SK-MEL-5 (cell line): ENCODE data around the gene INPP4A. TPM values are rescaled to one million over a fixed set of nuclear protein-coding genes. Genes with fewer than 3 reads are reported as not detected.
A peak's percentile ranks its signal among the peaks of the same experiment; 100 is the strongest.

ENCODE experiments used
- DNase-seq: peaks from one replicate; pipeline ENCODE4 v3.0.0-alpha.2; 2016; ENCODE audit warnings: low read depth, low spot score
- in situ Hi-C: cut with HindIII; loops from 2 replicates; pipeline ENCODE4 v1.10.0; 2016; ENCODE audit warnings: low sequenced_read_pairs, high pct_unique_total_duplicates, low pct_unique_long_range_greater_than_20kb
- total RNA-seq: library from RNA; depleted of rRNA; stranded (reverse); fragments of >200 nt; shearing (Covaris generic); gene quantifications from 2 replicates; pipeline ENCODE4 v1.2.3, GENCODE V29; 2014

Gene INPP4A
- total RNA-seq, 1 experiment from 2014 or later = 10.9 TPM

DNA sequence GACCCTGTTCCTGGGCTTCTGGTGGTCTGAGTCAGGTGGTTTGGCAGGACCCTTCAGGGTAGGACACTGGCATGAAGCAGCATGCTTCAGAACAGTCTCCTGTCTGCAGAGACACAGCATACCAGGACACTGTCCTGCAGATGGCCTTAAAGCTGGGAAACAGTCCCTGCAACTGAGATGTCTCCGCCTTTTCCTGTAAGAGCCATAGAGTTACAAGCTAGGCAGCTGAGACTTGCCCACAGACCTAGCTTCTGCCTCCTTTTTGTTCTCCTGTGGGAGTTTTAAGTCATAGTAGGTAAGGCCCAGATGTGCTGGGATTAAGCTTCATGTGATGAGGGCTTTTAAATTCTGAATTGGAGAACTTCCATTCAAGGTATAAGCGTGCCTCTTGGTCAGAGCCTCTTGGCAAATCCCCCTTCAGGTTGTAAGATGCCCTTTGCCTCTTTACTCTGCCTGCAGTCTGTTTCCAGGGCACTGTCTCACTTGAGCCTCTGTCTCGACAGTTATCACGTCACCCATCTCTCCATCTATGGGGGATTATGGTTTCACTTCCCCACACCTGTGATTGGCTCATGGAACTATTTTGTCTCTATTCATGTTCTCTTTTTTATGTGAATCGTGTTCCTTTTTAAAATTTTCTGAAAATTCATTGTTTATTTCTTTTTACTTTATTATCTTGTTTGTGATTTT lies 111.8 kb downstream of the INPP4A start:
- in situ Hi-C loops = no loop called here
- DNase-seq = no peak

DNA sequence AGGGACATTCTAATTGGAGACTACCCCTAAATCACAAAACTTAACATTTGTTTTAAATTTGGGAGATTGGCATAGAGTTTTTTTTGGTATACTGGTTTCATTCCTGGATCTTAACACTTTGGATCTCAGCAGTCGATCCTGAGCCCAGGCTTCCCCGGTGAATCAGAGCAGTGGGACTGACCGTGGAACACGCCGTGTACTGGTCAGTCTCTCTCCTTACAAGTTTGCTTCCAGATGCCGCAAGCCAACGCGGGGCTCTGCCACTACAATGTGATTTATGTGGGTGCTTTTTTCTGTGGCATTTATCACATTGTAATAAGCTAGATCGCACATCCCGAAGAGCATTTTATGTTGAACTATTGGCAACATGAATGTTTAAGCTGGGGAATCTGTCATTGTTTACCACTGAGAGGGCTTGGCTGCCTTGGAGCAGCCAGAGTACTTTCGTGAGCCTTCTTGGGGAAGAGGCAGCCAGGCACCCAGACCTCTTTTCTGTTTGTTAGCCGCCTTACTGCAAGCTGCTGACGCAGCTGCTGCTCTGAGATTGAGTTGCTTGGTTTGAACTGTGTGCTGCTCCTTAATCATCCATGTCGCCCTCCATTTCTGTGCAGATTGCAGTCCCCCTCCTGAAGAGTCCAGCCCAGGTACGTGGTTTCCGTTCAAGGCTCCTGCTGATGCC lies 114.3 kb downstream of the INPP4A start:
- in situ Hi-C loops = no loop called here
- no peak for DNase-seq

DNA sequence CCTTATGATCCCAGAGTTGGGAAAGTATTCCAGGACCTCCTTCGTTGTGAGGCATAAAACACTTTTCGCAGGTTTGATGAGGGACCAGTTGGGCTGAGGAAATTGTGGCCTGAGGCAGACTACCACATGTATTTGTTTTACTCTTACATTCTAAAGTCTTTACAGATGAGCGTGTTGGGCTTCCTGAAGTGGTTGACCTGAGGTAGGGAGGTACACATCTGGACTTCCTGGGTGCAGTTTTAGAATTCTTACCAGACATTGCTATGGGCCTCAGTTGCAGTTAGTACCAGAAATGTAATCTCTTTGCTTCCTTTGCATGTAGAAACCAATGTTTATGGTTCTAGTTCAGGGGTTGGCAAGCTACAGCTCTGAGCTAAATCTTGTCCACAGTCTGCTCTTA lies 114.9 kb downstream of the INPP4A start:
- in situ Hi-C loops = no loop called here
- DNase-seq = no peak

DNA sequence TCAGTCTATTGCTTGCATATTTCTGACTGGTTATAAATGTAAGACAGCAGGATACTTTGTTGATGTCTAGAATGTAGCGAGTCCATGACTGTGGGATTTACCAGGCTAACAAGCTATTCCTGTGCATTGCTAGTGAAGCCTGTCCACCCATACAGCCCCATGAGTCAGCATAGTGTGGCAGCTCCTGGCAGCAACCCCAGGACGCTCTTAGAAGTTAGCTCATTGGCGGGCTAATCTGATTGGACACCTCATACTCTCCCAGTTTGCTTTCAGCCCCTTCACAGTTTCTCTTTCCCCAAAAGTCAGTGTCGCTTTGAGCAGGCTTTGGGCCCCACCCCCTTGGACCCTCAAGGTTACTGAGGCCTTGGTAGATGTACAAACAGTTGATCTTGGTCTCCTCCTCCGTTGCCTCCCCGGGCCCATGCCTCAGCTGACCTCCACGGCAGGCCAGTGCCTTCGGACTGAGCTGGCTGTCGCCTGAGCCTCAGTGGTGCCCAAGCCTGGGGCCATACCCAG lies 115.7 kb downstream of the INPP4A start:
- DNase-seq = no peak
- in situ Hi-C loops = no loop called here

DNA sequence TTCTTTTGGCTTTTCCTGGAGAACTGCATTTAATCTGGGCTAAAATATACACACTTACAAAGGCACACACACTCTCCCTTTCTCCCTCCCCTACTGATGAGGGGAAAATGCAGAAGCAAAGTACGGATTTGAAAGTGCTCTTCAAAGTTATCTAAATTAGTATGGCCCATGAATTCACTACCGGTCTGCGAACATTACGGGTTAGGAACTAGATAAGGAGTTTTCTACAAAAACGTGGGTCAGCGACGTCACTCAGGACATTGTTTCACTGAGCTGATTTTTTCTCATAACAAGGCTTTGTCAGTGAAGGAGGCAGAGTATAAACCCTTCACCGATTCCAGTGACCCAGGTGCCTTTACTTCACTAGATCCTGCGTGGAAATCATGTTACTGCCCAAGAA lies 116.4 kb downstream of the INPP4A start:
- in situ Hi-C loops = no loop called here
- no peak for DNase-seq

DNA sequence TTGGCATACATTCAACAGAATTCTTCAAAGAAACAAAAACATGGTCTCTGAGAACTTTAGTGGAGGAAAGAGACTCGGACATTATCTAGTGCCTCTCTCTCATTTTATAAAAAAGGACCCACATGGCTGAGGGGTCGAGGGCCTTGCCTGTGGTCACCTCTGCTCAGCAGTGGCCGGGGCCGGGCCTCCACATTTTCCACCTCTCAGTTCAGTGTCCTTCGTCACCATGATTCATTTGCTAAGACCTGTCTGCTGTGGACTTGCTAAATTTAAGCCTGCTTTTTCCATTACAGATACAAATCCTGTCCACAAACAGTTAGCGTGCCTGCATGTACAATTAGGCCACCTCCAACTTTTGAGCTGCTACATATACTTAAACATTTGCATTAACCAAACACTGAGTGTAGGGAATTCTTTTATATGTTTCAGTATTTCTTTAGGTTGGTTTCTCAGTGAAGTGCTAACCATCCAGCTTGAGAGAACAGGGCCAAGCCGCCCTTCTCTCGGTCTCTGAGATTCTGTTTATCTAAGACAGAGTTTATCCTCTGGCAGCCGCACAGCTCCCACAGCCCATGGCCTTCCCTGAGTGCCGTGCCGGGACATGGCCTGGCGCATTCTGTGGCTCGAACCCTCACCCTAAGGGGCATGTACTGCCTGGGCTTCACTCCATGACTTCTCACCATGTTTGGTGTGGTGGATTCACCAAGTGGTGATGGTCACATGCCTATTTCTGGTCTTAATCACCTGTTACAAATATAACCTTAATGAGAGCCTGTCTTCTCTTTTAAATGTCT lies 117.4 kb downstream of the INPP4A start:
- in situ Hi-C loops = no loop called here
- no peak for DNase-seq

DNA sequence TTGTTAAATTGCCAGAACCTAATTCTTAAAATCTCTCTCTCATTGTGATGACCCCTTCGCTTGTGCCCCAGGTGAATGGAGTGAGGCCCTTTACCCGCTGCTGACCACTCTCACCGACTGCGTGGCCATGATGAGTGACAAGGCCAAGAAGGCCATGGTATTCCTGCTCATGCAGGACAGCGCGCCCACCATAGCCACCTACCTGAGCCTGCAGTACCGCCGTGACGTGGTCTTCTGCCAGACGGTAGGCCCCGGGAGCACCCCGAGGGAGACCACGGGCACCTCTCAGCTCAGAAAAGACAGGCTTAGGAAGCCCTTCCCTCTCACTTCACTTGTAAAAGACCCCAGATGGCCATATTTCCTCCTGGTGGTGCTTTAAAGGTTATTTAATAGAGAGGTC lies 118.7 kb downstream of the INPP4A start:
- in situ Hi-C loops = no loop called here

DNA sequence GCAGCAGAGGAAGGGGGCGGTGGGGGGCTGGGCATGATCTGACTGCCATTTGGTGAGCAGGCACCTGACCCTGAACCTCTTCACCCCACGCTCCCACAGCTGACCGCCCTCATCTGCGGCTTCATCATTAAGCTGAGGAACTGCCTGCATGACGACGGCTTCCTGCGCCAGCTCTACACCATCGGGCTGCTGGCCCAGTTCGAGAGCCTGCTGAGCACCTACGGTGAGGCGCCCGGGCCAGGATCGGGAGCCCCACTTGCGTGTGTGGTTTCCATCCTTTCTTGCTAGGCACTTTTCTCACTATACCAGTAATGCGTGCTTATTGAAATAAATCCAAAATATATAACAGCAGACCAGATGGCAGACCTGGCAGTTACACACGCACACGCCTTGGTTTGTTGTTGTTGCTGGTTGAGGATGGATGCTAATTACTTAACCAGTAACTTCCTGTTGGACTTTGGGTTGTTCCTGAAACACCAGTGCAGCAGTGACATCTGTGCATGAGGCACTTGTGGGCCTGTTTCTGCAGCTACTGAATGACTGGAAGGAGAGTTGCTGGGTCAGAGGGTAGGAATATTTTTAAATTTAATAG lies 120.0 kb downstream of the INPP4A start:
- DNase-seq = no peak
- in situ Hi-C loops = no loop called here

More for the DNA sequence above, 118.7 kb downstream of the INPP4A start:
- no peak for DNase-seq

DNA sequence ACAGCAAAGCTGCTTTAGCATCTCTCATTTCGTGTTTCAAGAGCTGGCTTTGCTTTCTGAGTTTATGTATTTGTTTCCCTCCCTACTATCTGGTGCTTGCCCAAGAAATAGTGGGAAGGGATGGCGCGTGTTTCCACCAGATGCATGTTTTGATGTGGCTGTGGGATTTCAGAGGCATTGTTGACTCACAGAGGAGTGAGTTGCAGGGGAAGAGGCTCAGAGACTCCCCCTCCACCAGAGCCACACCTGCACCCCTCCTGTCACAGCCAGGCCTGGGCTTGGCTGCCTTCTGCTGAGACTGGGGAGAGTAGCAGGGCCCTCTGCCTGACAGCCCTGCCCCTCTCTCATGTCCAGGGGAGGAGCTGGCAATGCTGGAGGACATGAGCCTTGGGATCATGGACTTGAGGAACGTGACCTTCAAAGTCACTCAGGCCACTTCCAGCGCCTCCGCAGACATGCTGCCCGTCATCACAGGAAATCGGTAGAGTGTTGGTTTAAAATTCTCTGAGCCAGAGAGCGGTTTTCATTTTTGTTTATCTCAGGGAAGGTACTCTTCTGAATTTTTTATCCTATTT lies 120.7 kb downstream of the INPP4A start:
- in situ Hi-C loops = no loop called here
- no peak for DNase-seq

DNA sequence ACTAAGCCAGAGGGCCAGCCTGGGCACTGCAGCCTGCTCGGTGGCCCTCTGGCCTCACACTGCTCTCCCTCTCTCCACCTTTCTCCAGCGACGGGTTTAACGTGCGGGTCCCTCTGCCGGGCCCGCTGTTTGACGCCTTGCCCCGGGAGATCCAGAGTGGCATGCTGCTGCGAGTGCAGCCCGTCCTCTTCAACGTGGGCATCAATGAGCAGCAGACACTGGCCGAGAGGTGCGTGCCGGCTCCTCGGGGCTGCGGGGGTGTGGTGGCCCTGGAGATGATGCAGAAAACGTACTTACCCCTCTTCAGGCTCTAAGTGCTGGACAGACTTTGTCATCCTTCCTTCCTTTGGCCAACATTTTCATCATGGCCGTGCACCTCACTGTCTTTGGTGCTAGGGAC lies 121.3 kb downstream of the INPP4A start:
- no peak for DNase-seq
- in situ Hi-C loops = no loop called here

DNA sequence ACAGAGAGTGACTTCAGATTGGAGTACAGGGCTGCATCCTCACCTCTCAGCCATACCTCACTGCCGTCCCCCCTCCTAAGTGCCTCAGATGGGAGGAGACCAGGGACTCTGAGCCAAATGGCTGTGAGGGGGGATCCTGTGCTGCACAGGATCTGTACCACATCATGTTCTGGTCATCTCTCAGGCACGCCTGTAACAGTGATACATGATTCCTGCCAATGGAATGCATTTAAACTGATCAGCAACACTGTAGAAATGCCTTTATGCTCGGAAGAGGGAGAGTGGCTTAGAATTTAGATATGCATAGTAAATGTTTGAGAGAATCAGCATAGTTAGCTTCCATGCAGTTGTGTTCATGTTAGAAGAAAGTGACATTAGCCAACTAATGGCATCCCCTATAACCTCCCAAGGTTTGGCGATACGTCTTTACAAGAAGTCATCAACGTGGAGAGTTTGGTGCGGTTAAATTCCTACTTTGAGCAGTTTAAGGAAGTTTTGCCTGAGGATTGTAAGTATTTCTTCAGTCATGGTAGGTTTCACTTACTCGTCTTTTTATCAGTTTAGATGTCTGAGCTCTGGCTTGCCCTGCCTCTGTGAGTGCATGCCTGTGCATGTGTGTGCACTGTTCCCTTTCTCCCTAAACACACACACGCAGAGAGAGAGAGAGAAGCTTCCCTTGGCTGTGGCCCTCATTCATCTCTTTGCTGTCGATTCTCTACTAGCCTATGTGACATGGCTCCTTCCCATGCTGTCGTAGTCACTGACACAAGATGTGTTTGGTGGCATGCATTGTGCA lies 123.7 kb downstream of the INPP4A start:
- no peak for DNase-seq
- in situ Hi-C loops = no loop called here

DNA sequence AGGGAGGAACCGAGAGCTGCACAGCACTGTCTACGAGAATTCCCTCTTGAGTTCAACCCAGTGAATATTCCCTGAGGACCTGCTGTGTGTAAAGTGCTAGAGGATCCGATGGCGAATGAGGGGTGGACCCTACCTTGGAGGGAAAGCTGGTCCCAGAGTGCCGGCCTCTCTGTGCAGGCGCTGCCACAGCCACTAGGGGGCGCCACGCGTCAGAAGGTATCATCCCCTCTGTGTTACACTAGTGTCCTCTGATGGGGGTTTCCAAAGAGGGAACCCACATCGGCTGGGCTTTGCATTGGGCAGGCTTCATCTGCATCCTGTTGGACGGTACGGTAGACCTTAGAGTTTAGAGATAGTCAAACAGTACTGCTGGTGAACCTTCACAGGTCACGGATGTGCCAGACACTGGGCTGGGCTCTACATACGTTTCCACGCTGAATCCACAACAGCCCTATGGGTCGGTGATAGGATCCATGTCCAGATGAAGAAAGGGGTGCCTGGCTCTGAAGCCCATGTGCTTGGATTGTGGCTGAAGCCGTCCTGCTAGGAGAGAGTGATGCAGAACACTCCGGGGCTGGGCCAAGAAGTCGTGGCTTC lies 124.6 kb downstream of the INPP4A start:
- peak; percentile 49 for DNase-seq
- in situ Hi-C loops = no loop called here

DNA sequence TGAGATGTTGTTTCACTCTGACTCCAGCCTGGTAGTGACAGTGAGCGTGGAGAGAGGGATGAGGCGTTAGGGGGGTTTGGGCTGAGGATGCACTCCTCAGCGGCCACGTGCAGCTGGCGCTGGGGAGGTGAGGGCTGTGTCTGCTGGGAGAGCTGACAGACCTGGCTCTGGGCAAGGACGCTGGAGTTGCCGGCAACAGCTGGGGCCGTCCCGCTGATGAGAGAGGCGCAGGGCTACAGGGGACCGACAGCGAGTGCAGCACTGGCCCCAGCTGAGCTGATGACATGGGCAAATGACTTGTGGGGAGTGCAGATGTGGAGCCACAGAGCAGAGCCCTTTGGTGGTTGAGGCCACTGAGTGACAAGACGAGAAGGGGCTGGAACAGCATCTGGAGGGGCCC lies 125.3 kb downstream of the INPP4A start:
- in situ Hi-C loops = no loop called here
- no peak for DNase-seq

DNA sequence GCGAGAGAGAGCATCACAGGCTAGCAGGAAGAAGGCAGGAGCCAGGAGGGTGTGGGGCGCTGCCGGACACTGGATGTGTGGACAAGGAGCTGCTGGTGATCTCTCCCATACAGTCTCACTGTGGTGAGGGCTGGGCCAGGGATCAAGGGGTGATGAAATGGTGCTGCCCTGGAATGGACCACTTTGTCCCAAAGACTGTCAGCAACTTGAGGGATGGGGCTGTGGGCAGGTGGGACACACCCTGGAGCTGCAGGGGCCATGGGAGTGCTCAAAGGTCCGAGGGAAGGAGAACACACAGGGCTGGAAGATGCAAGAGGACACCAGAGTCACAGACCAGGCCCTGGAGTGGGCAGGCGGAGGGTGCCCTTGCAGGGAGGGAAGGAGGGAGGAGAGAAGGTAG lies 125.7 kb downstream of the INPP4A start:
- in situ Hi-C loops = no loop called here
- DNase-seq = no peak

DNA sequence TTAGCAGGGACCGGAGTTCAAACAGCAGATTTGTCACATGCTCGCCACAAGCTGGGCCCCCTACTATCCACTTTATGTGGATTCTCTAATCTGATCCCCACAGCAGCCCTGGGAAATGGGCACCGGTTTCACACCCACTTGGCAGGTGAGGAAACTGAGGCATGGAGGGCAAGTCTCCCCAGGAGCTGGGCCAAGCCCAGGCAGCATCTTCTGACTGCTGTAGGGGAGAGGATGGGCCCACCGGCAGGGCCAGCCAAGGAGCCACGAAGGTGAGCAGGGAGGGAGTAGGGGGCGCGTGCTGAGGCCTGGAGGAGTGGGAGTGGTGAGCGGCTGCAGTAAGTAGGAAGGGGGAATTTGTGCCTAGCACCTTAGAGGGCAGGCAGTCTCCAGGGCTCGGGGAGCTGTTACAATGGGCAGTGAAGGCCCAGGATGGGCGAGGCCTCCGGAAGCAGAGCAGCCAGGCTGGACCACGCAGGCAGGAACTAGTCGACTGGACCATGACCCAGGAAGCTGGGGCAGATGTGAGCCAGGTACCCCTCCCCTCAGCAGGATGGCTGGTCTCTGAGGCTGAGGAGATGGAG lies 126.6 kb downstream of the INPP4A start:
- no peak for DNase-seq
- in situ Hi-C loops = no loop called here

DNA sequence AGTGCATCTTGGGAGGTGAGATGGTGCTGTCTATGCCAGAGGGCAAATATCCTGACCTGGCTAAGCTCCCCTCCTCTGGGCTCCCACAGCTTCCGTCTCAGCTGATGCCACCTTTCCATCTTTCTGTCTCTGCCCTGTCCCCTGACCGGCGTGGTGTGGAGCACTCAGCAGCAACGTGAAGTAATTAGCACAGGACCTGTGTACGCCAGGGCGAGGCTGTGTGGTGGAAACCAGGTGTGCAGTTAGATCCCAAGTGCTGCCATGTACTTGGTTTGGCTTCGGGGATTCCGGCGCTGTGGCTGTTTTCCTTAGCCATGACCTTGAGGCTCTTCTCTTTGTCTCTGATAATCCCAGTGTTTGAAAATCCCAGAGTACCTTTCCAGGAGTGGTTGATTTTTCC lies 127.1 kb downstream of the INPP4A start:
- no peak for DNase-seq
- in situ Hi-C loops = no loop called here
